ENCODE results near the gene NFAM1. TPM values are rescaled to one million over a fixed set of nuclear protein-coding genes. Genes with fewer than 3 reads are reported as not detected.
A peak's percentile ranks its signal among the peaks of the same experiment; 100 is the strongest.

Gene NFAM1
- total and polyA plus RNA-seq, 4 donors: 0.36 to 3.8 (median 2.6) TPM

- Histone ChIP-seq H3K27ac (ENCODE audit: low read depth in 1 of 2, low read length in 2 of 2) (no peak overlapping the region), H3K9ac (ENCODE audit: low read depth in 1 of 2, low read length in 2 of 2) (no peak overlapping the region), H3K36me3 (ENCODE audit: control insufficient read depth in 4 of 4, insufficient read depth in 3 of 4, low read depth in 1 of 4, low read length in 3 of 4) (no peaks in the 10 kb centered on the region), H3K9me3 (ENCODE audit: control insufficient read depth in 4 of 4, low read length in 3 of 4) (no peaks in the 10 kb centered on the region), H3K4me1 (ENCODE audit: control insufficient read depth in 4 of 4, insufficient read depth in 4 of 4, low read length in 3 of 4) (no peaks in the 10 kb centered on the region), H3K27me3 (ENCODE audit: control insufficient read depth in 4 of 4, insufficient read depth in 4 of 4, low read length in 3 of 4) (no peaks in the 10 kb centered on the region), H3K4me3 (ENCODE audit: low read depth in 1 of 3, low read length in 3 of 3) (no peak overlapping the region)
- WGBS: 80% methylated on average over 16 of the region's 16 CpGs
- no peak for TF ChIP-seq FOXA2 (IDR thresholded peaks at IDR 0.05)
- no peak for TF ChIP-seq RXRA (IDR thresholded peaks at IDR 0.05)
- no peak for TF ChIP-seq GABPA (IDR thresholded peaks at IDR 0.05 in 1 of 2, conservative IDR thresholded peaks at IDR 0.05 in 1 of 2)
- DNase-seq (ENCODE audit: low spot score): no peak
Observed at GRCh38 chr22:42379966-42380537, 52.2 kb downstream of the NFAM1 start.

GRCh38 chr22:42376711-42377554 lies 55.3 kb downstream of the NFAM1 start:
- DNase-seq (ENCODE audit: low spot score): no peak
- peak; percentile 52 for TF ChIP-seq NR2F2 (IDR thresholded peaks at IDR 0.05)
- no peak for TF ChIP-seq FOXA1 (IDR thresholded peaks at IDR 0.05)
- TF ChIP-seq SP1 (IDR thresholded peaks at IDR 0.05): peak; percentile 16
- WGBS: 53% methylated on average over 12 of the region's 12 CpGs
- peak overlapping the region in 1 of 2 donors; percentile 12 for H3K27ac ChIP-seq (ENCODE audit: low read depth in 1 of 2, low read length in 2 of 2)
- H3K4me3 ChIP-seq (ENCODE audit: low read depth in 1 of 3, low read length in 3 of 3): no peak overlapping the region
- H3K4me1 ChIP-seq (ENCODE audit: control insufficient read depth in 4 of 4, insufficient read depth in 4 of 4, low read length in 3 of 4): no peaks in the 10 kb centered on the region
- no peaks in the 10 kb centered on the region for H3K36me3 ChIP-seq (ENCODE audit: control insufficient read depth in 4 of 4, insufficient read depth in 3 of 4, low read depth in 1 of 4, low read length in 3 of 4)
- no peaks in the 10 kb centered on the region for H3K27me3 ChIP-seq (ENCODE audit: control insufficient read depth in 4 of 4, insufficient read depth in 4 of 4, low read length in 3 of 4)
- H3K9me3 ChIP-seq (ENCODE audit: control insufficient read depth in 4 of 4, low read length in 3 of 4): no peaks in the 10 kb centered on the region
- H3K9ac ChIP-seq (ENCODE audit: low read depth in 1 of 2, low read length in 2 of 2): no peak overlapping the region

GRCh38 chr22:42375982-42376381 lies 56.2 kb downstream of the NFAM1 start:
- WGBS: 70% methylated on average over 5 of the region's 5 CpGs
- H3K27me3 ChIP-seq (ENCODE audit: control insufficient read depth in 4 of 4, insufficient read depth in 4 of 4, low read length in 3 of 4): no peaks in the 10 kb centered on the region
- DNase-seq (ENCODE audit: low spot score): no peak
- H3K9ac ChIP-seq (ENCODE audit: low read depth in 1 of 2, low read length in 2 of 2): no peak overlapping the region
- TF ChIP-seq MAX (IDR thresholded peaks at IDR 0.05) (no peak), ZBTB33 (IDR thresholded peaks at IDR 0.05) (no peak), HNF4A (conservative IDR thresholded peaks at IDR 0.05) (no peak)
- H3K9me3 ChIP-seq (ENCODE audit: control insufficient read depth in 4 of 4, low read length in 3 of 4): no peaks in the 10 kb centered on the region
- no peaks in the 10 kb centered on the region for H3K36me3 ChIP-seq (ENCODE audit: control insufficient read depth in 4 of 4, insufficient read depth in 3 of 4, low read depth in 1 of 4, low read length in 3 of 4)
- H3K4me1 ChIP-seq (ENCODE audit: control insufficient read depth in 4 of 4, insufficient read depth in 4 of 4, low read length in 3 of 4): no peaks in the 10 kb centered on the region
- H3K4me3 ChIP-seq (ENCODE audit: low read depth in 1 of 3, low read length in 3 of 3): no peak overlapping the region
- no peak overlapping the region for H3K27ac ChIP-seq (ENCODE audit: low read depth in 1 of 2, low read length in 2 of 2)

- no peaks in the 10 kb centered on the region for H3K36me3 ChIP-seq (ENCODE audit: control insufficient read depth in 4 of 4, insufficient read depth in 3 of 4, low read depth in 1 of 4, low read length in 3 of 4)
- H3K9ac ChIP-seq (ENCODE audit: low read depth in 1 of 2, low read length in 2 of 2): no peak overlapping the region
- whole genome bisulfite sequencing: 93% methylated on average over 7 of the region's 7 CpGs
- H3K4me3 ChIP-seq (ENCODE audit: low read depth in 1 of 3, low read length in 3 of 3): no peak overlapping the region
- no peaks in the 10 kb centered on the region for H3K9me3 ChIP-seq (ENCODE audit: control insufficient read depth in 4 of 4, low read length in 3 of 4)
- no peak overlapping the region for H3K27ac ChIP-seq (ENCODE audit: low read depth in 1 of 2, low read length in 2 of 2)
- DNase-seq (ENCODE audit: low spot score): no peak
- peaks cover 2 to 15% (median 12%) of the 10 kb centered on the region in 4 donors for H3K4me1 ChIP-seq (ENCODE audit: control insufficient read depth in 4 of 4, insufficient read depth in 4 of 4, low read length in 3 of 4)
- no peaks in the 10 kb centered on the region for H3K27me3 ChIP-seq (ENCODE audit: control insufficient read depth in 4 of 4, insufficient read depth in 4 of 4, low read length in 3 of 4)
- TF ChIP-seq FOXA1 (IDR thresholded peaks at IDR 0.05) (no peak), REST (IDR thresholded peaks at IDR 0.05) (no peak), NR2F2 (IDR thresholded peaks at IDR 0.05) (no peak), CTCF (IDR thresholded peaks at IDR 0.05; ENCODE audit: low read depth, low read length, missing input control) (no peak), HNF4G (IDR thresholded peaks at IDR 0.05) (no peak), TAF1 (conservative IDR thresholded peaks at IDR 0.05) (no peak), EGR1 (IDR thresholded peaks at IDR 0.05; ENCODE audit: low read depth in 2 of 2) (no peak), MAX (IDR thresholded peaks at IDR 0.05) (no peak), FOXA2 (IDR thresholded peaks at IDR 0.05) (no peak), HNF4A (conservative IDR thresholded peaks at IDR 0.05) (no peak)
Observed at GRCh38 chr22:42372976-42373375, 59.2 kb downstream of the NFAM1 start.

All from liver (tissue), 9 donors.